ENCODE results near the gene FAXDC2. TPM values are rescaled to one million over a fixed set of nuclear protein-coding genes. Genes with fewer than 3 reads are reported as not detected.
A peak's percentile ranks its signal among the peaks of the same experiment; 100 is the strongest.

FAXDC2 gene
- total and polyA plus RNA-seq, 2 of the 13 experiments (the other 11 are each of a cell fraction or from before 2014, with no cell fraction given), result 4.7 to 58.8 TPM

DNA sequence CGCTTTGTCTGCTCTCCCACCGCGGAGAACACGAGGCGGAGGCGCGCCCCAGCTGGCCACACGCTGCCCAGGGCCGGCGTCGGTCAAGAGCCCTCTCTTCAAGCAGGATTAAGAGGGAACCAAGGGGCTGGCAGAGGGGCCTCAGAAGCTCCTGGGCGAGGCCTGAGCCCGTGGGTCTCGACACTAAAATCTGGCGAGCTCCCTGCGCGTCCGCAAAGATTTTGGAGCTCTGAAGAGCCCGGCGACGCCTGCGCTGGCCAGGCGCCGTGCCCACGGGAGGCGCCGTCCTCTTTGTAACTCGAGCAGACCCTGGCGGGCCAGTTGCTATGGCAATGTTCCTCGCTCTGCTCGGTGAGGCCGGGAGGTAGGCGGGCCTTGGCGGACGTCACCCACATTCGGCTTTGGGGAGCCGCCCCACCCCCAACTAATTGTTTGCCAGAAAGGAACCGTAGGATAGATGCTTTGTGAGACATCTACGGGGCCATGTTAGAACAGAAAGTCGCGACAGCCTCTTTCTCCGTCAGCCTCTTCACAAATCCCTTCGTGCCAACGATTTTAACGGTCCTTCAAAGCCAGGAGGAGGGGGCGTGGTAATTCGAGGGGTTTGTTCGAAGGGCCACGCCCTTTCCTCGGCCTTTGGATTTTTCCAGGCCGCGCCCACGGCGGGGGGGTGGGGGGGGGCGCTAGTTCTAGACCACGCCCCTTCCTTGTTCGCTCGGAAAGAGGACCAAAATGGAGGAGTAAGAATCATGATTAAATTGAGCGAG lies 7.3 kb upstream of the FAXDC2 start (continued):
- TF ChIP-seq PRDM4 (CRISPR knock-in tag; IDR thresholded peaks at IDR 0.05; ENCODE audit: borderline replicate concordance) (no peak), RARG (CRISPR knock-in tag; IDR thresholded peaks at IDR 0.05; ENCODE audit: low read depth) (no peak), ZNF703 (CRISPR knock-in tag; IDR thresholded peaks at IDR 0.05; ENCODE audit: borderline replicate concordance) (no peak; the same call in 1 of the 2 replicates), CENPX (CRISPR knock-in tag; IDR thresholded peaks at IDR 0.05) (no peak), MAFK (conservative IDR thresholded peaks at IDR 0.05 in 1 of 2, IDR thresholded peaks at IDR 0.05 in 1 of 2; ENCODE audit: low read length in 2 of 2) (no peak), HINFP (CRISPR knock-in tag; IDR thresholded peaks at IDR 0.05; ENCODE audit: low read depth) (no peak), STAG1 (CRISPR knock-in tag; IDR thresholded peaks at IDR 0.05) (no peak), MYNN (CRISPR knock-in tag; IDR thresholded peaks at IDR 0.05; ENCODE audit: low read depth) (0 out of 2 replicates have a peak, but pooled peaks have one; percentile 32), MEIS2 (CRISPR knock-in tag; IDR thresholded peaks at IDR 0.05) (peak; percentile 68), BRF2 (CRISPR knock-in tag; IDR thresholded peaks at IDR 0.05) (no peak), ZKSCAN5 (CRISPR knock-in tag; IDR thresholded peaks at IDR 0.05) (no peak), BRCA1 (CRISPR knock-in tag; IDR thresholded peaks at IDR 0.05) (peak; percentile 81), HDAC2 (CRISPR knock-in tag; IDR thresholded peaks at IDR 0.05) (peak; percentile 66), ZMYM4 (CRISPR knock-in tag; IDR thresholded peaks at IDR 0.05) (peak; percentile 24; the same call in 1 of the 2 replicates), ZNF780A (CRISPR knock-in tag; IDR thresholded peaks at IDR 0.05) (no peak), PREB (CRISPR knock-in tag; IDR thresholded peaks at IDR 0.05) (no peak), ZNF296 (CRISPR knock-in tag; conservative IDR thresholded peaks at IDR 0.05) (peak; percentile 82)
- TF ChIP-seq, protein P1, sequence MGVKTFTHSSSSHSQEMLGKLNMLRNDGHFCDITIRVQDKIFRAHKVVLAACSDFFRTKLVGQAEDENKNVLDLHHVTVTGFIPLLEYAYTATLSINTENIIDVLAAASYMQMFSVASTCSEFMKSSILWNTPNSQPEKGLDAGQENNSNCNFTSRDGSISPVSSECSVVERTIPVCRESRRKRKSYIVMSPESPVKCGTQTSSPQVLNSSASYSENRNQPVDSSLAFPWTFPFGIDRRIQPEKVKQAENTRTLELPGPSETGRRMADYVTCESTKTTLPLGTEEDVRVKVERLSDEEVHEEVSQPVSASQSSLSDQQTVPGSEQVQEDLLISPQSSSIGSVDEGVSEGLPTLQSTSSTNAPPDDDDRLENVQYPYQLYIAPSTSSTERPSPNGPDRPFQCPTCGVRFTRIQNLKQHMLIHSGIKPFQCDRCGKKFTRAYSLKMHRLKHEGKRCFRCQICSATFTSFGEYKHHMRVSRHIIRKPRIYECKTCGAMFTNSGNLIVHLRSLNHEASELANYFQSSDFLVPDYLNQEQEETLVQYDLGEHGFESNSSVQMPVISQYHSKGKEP (CRISPR knock-in tag; IDR thresholded peaks at IDR 0.05), result no peak

All from HepG2 (cell line).